Activated CD8-positive, alpha-beta T cell treated with anti-CD3 and anti-CD28 coated beads for 36 hours (primary cell): ENCODE data around the gene POLR1F. TPM values are rescaled to one million over a fixed set of nuclear protein-coding genes. Genes with fewer than 3 reads are reported as not detected.
A peak's percentile ranks its signal among the peaks of the same experiment; 100 is the strongest.

Source experiments
- ATAC-seq: fragments of 200-7000 bp; cut with Tn5 transposase; one replicate; pipeline ENCODE4 v1.10.0; 2021; ENCODE audit warnings: mild to moderate bottlenecking, moderate library complexity
- CTCF ChIA-PET: fragments of 350-600 bp; sonication (Branson Sonifier 250); formaldehyde crosslinking; loops from one replicate; lab custom pipeline; 2021; ENCODE audit warnings: antibody characterized with exemption; lab: Charles Lee
- POLR2A ChIA-PET: fragments of 350-600 bp; sonication (Branson Sonifier 250); formaldehyde crosslinking; loops from one replicate; lab custom pipeline; 2021; ENCODE audit warnings: antibody characterized with exemption; lab: Charles Lee
- DNase-seq: peaks from one replicate; pipeline ENCODE4 v3.0.0-alpha.2; 2020
- H3K27ac Mint-ChIP-seq: one replicate; pipeline ENCODE4 v1.8.0; 2021; ENCODE audit warnings: mild to moderate bottlenecking, mixed read lengths
- H3K27me3 Mint-ChIP-seq: one replicate; pipeline ENCODE4 v1.8.0; 2021; ENCODE audit warnings: mixed read lengths
- H3K36me3 Mint-ChIP-seq: one replicate; pipeline ENCODE4 v1.8.0; 2021; ENCODE audit warnings: low read depth, mixed read lengths
- H3K4me1 Mint-ChIP-seq: one replicate; pipeline ENCODE4 v1.8.0; 2021; ENCODE audit warnings: low read depth, mixed read lengths
- H3K4me3 Mint-ChIP-seq: one replicate; pipeline ENCODE4 v1.8.0; 2021; ENCODE audit warnings: mild to moderate bottlenecking, moderate library complexity, mixed read lengths
- H3K9me3 Mint-ChIP-seq: one replicate; pipeline ENCODE4 v1.8.0; 2021; ENCODE audit warnings: mixed read lengths
- CTCF ChIP-seq: fragments of 200-600 bp; IDR thresholded peaks from one replicate; pipeline ENCODE4 v1.8.0; 2022; ENCODE audit warnings: antibody characterized with exemption, mild to moderate bottlenecking
- intact Hi-C: fragments of 100-400 bp; cut with micrococcal nuclease; formaldehyde crosslinking; loops from one replicate; pipeline ENCODE4 v1.10.0; 2022
- total RNA-seq, 2 experiments: library from RNA; stranded (reverse); gene quantifications; one replicate each; pipeline ENCODE4 v1.2.3, GENCODE V29; 2021

Gene POLR1F
- total RNA-seq, 2 experiments from 2014 or later, result 27.8 to 34.7 TPM

GRCh38 chr7:19747740-19748339 is 39.0 kb upstream of the POLR1F start:
- DNase-seq, result no peak
- no peak overlapping the region for H3K27ac Mint-ChIP-seq
- peaks cover 5% of the 10 kb centered on the region for H3K27me3 Mint-ChIP-seq
- no peaks in the 10 kb centered on the region for H3K4me1 Mint-ChIP-seq
- H3K36me3 Mint-ChIP-seq, result no peaks in the 10 kb centered on the region
- no peak for ATAC-seq
- H3K9me3 Mint-ChIP-seq, result no peaks in the 10 kb centered on the region
- peak; percentile 56 for TF ChIP-seq CTCF
- ChIA-PET CTCF (interaction anchor here (0.8 to 2.1 kb wide), 16 partner anchors 9 to 1018 kb away, joined by 3 to 13 read pairs (median 4); partner anchors contain the start of gene POLR1F), POLR2A (interaction anchor here (0.7 kb wide), 1 partner anchor 759 kb away, joined by 3 read pairs; no protein-coding TSS in a partner anchor)
- H3K4me3 Mint-ChIP-seq, result no peak overlapping the region
- intact Hi-C loops, result loop anchor here (5.0 to 10.0 kb wide), 2 partner anchors 424 to 697 kb away; no protein-coding TSS in a partner anchor

GRCh38 chr7:19744075-19744474 is 35.2 kb upstream of the POLR1F start:
- intact Hi-C loops, result loop anchor here (10.0 kb wide), 1 partner anchor 701 kb away; no protein-coding TSS in a partner anchor
- ATAC-seq (no peak), DNase-seq (no peak)
- Mint-ChIP-seq H3K27ac (no peak overlapping the region), H3K9me3 (no peaks in the 10 kb centered on the region), H3K36me3 (no peaks in the 10 kb centered on the region), H3K27me3 (peaks cover 6% of the 10 kb centered on the region), H3K4me1 (no peaks in the 10 kb centered on the region), H3K4me3 (no peak overlapping the region)
- ChIA-PET POLR2A (no interaction called here), CTCF (interaction anchor here (1.1 to 1.6 kb wide), 2 partner anchors 11 to 854 kb away, joined by 4 to 6 read pairs; no protein-coding TSS in a partner anchor)
- TF ChIP-seq CTCF, result no peak

GRCh38 chr7:19728716-19729115 is 19.9 kb upstream of the POLR1F start:
- H3K27me3 Mint-ChIP-seq, result peaks cover 16% of the 10 kb centered on the region
- ATAC-seq (no peak), DNase-seq (no peak)
- H3K4me1 Mint-ChIP-seq, result no peaks in the 10 kb centered on the region
- CTCF ChIA-PET, result interaction anchor here (1.3 to 1.4 kb wide), 2 partner anchors 15 to 19 kb away, joined by 3 read pairs; no protein-coding TSS in a partner anchor
- no peak overlapping the region for H3K4me3 Mint-ChIP-seq
- POLR2A ChIA-PET, result no interaction called here
- H3K36me3 Mint-ChIP-seq, result no peaks in the 10 kb centered on the region
- H3K27ac Mint-ChIP-seq, result no peak overlapping the region
- no peaks in the 10 kb centered on the region for H3K9me3 Mint-ChIP-seq
- intact Hi-C loops, result no loop called here
- no peak for TF ChIP-seq CTCF

GRCh38 chr7:19725770-19726169 is 16.9 kb upstream of the POLR1F start:
- ChIA-PET CTCF (interaction anchor here (0.9 to 1.9 kb wide), 2 partner anchors 12 to 16 kb away, joined by 4 to 7 read pairs; no protein-coding TSS in a partner anchor), POLR2A (no interaction called here)
- no peak for ATAC-seq
- TF ChIP-seq CTCF, result no peak
- Mint-ChIP-seq H3K9me3 (no peaks in the 10 kb centered on the region), H3K4me1 (no peaks in the 10 kb centered on the region), H3K4me3 (no peak overlapping the region), H3K27me3 (peaks cover 9% of the 10 kb centered on the region), H3K36me3 (no peaks in the 10 kb centered on the region), H3K27ac (no peak overlapping the region)
- intact Hi-C loops, result no loop called here
- no peak for DNase-seq

GRCh38 chr7:19715499-19715898 is 6.7 kb upstream of the POLR1F start:
- TF ChIP-seq CTCF, result no peak
- ChIA-PET POLR2A (no interaction called here), CTCF (interaction anchor here (0.7 to 9.1 kb wide), 3 partner anchors 32 to 882 kb away, joined by 3 to 105 read pairs (median 7); no protein-coding TSS in a partner anchor)
- no peak for DNase-seq
- no peak overlapping the region for H3K27ac Mint-ChIP-seq
- H3K36me3 Mint-ChIP-seq, result no peaks in the 10 kb centered on the region
- no peaks in the 10 kb centered on the region for H3K4me1 Mint-ChIP-seq
- H3K4me3 Mint-ChIP-seq, result no peak overlapping the region
- peaks cover 2% of the 10 kb centered on the region for H3K27me3 Mint-ChIP-seq
- intact Hi-C loops, result no loop called here
- no peak for ATAC-seq
- no peaks in the 10 kb centered on the region for H3K9me3 Mint-ChIP-seq
